HepG2 (cell line): Measurements from ENCODE around the gene CTDSP2. TPM values are rescaled to one million over a fixed set of nuclear protein-coding genes. Genes with fewer than 3 reads are reported as not detected.

Experiments used
- AHR ChIP-seq: IDR thresholded peaks from 2 replicates; pipeline ENCODE4 v1.6.1; 2018; ENCODE audit warnings: missing genetic modification reagents, missing compliant biosample characterization
- FLYWCH1 ChIP-seq: sonication (generic); formaldehyde crosslinking; IDR thresholded peaks from 2 replicates; pipeline ENCODE4 v1.8.1; 2023; ENCODE audit warnings: mild to moderate bottlenecking, missing genetic modification reagents
- FOSL2 ChIP-seq: sonication (generic); formaldehyde crosslinking; IDR thresholded peaks from 2 replicates; pipeline ENCODE4 v1.4.0; 2020; ENCODE audit warnings: missing genetic modification reagents
- KDM5B ChIP-seq: sonication (generic); formaldehyde crosslinking; IDR thresholded peaks from 2 replicates; pipeline ENCODE4 v1.4.0; 2020; ENCODE audit warnings: missing genetic modification reagents, mild to moderate bottlenecking, borderline replicate concordance
- KLF15 ChIP-seq: sonication (generic); formaldehyde crosslinking; IDR thresholded peaks from 2 replicates; pipeline ENCODE4 v1.8.1; 2023; ENCODE audit warnings: borderline replicate concordance, mild to moderate bottlenecking, inconsistent platforms, missing genetic modification reagents, mixed read lengths
- PITX1 ChIP-seq: sonication (generic); formaldehyde crosslinking; IDR thresholded peaks from 2 replicates; pipeline ENCODE4 v1.5.1; 2020; ENCODE audit warnings: mild to moderate bottlenecking, missing genetic modification reagents
- RBFOX2 ChIP-seq: fragments of 200-400 bp; formaldehyde crosslinking; IDR thresholded peaks from 2 replicates; pipeline ENCODE4 v1.6.1; 2017; ENCODE audit warnings: low read depth, mild to moderate bottlenecking, low read length
- TCF12 ChIP-seq, 2 experiments: fragments of 450-650 bp in 1 of 2; sonication (generic) in 1 of 2; formaldehyde crosslinking in 1 of 2; IDR thresholded peaks; 2 replicates each; pipeline versions ENCODE4 v1.6.1 to v1.8.0; 2017 to 2022; ENCODE audit warnings: antibody characterized with exemption in 1 of 2, mild to moderate bottlenecking in 1 of 2, missing genetic modification reagents in 1 of 2, moderate library complexity in 1 of 2
- TFDP2 ChIP-seq: sonication (generic); formaldehyde crosslinking; IDR thresholded peaks from 2 replicates; pipeline ENCODE4 v1.4.0; 2020; ENCODE audit warnings: missing genetic modification reagents
- ZBTB33 ChIP-seq: sonication (generic); formaldehyde crosslinking; IDR thresholded peaks from 2 replicates; pipeline ENCODE4 v1.4.0; 2020; ENCODE audit warnings: missing genetic modification reagents
- ZNF12 ChIP-seq: sonication (generic); formaldehyde crosslinking; IDR thresholded peaks from 2 replicates; pipeline ENCODE4 v1.5.0; 2020; ENCODE audit warnings: missing genetic modification reagents
- ZNF446 ChIP-seq: sonication (generic); formaldehyde crosslinking; IDR thresholded peaks from 2 replicates; pipeline ENCODE4 v1.5.0; 2020; ENCODE audit warnings: mild to moderate bottlenecking, missing genetic modification reagents
- ZNF547 ChIP-seq: sonication (generic); formaldehyde crosslinking; IDR thresholded peaks from 2 replicates; pipeline ENCODE4 v1.5.1; 2020; ENCODE audit warnings: mild to moderate bottlenecking, missing genetic modification reagents
- ZNF556 ChIP-seq: sonication (generic); formaldehyde crosslinking; IDR thresholded peaks from 2 replicates; pipeline ENCODE4 v1.4.0; 2020; ENCODE audit warnings: mild to moderate bottlenecking, missing genetic modification reagents, borderline replicate concordance
- ZNF569 ChIP-seq: sonication (generic); formaldehyde crosslinking; IDR thresholded peaks from 2 replicates; pipeline ENCODE4 v1.5.0; 2020; ENCODE audit warnings: mild to moderate bottlenecking, missing genetic modification reagents, moderate library complexity, borderline replicate concordance
- ZNF607 ChIP-seq: sonication (generic); formaldehyde crosslinking; IDR thresholded peaks from 2 replicates; pipeline ENCODE4 v1.5.1; 2020; ENCODE audit warnings: missing genetic modification reagents, mild to moderate bottlenecking, borderline replicate concordance
- polyA plus RNA-seq, 8 experiments: library from polyadenylated mRNA; depleted of rRNA in 3 of 8; stranded (reverse) in 7 of 8; unstranded in 1 of 8; fragments of >200 nt; fragmentation: Illumina TruSeq in 4 of 8; extraction: Trizol in 4 of 8; gene quantifications; 2 replicates each; pipeline versions ENCODE4 v1.2.1 to v1.2.3, GENCODE V29; 2011 to 2016; ENCODE audit warnings: low read depth in 4 of 8, missing spikeins in 1 of 8, mixed read lengths in 1 of 8; ENCODE audit not compliant: insufficient read depth in 1 of 8
- total RNA-seq, 5 experiments: library from RNA; depleted of rRNA; stranded (reverse); fragments of >200 nt; fragmentation: Illumina TruSeq; extraction: Trizol; gene quantifications; 2 replicates each; pipeline ENCODE4 v1.2.3, GENCODE V29; 2016; ENCODE audit warnings: low read depth in 1 of 5

Gene CTDSP2
- total and polyA plus RNA-seq, 2 of the 13 experiments (the other 11 are each of a cell fraction or from before 2014, with no cell fraction given) = 38.1 to 82.5 TPM

DNA sequence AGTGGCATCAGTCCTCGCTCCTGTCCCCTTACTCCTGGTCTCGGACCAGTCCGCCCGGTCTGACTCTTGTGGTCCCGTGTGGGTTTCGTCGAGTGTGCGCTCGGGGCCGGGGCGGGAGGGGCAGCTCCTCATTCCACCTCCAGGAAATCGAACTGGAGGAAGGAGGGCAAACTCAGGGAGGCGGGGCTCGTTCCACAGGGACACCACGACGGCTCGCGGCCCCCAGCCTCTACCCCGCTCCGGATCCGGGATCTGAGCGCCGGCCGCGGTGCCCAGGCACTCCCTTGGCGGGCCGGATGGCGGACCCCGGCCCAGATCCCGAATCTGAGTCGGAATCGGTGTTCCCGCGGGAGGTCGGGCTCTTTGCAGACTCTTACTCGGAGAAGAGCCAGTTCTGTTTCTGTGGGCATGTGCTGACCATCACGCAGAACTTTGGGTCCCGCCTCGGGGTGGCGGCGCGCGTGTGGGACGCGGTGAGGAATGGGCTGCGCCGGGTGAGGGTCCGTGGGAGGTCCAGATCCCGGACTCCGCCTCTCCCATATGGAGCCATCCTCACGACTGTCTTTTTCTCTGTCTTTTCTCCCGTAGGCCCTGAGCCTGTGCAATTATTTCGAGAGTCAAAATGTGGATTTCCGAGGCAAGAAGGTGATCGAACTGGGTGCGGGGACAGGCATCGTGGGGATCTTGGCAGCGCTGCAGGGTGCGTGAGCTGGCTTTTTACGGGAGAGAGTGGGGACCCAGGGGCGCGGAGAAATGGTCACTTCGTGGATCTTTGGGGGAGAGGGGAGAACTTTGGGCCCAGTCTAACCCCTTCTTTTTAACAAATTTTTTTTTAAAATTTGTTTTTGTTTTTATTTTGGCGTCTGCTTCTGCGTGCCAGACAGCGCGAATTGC lies 73.9 kb downstream of the CTDSP2 start, which contains the start of gene EEF1AKMT3 (continued):
- TF ChIP-seq FOSL2 = 0 out of 2 replicates have a peak, but pooled peaks have one; percentile 2
- TF ChIP-seq FLYWCH1 = 0 out of 2 replicates have a peak, but pooled peaks have one; percentile 21
- TF ChIP-seq RBFOX2 = peak; percentile 69
- TF ChIP-seq ZNF556 (CRISPR knock-in tag) = no peak
- 0 out of 2 replicates have a peak, but pooled peaks have one; percentile 50 for TF ChIP-seq ZNF12 (CRISPR knock-in tag)
- TF ChIP-seq TFDP2 (CRISPR knock-in tag) = peak; percentile 32; the same call in 1 of the 2 replicates
- peak; percentile 51 for TF ChIP-seq KDM5B (CRISPR knock-in tag)
- TF ChIP-seq PITX1 (CRISPR knock-in tag) = no peak
- TF ChIP-seq TCF12 (IDR thresholded peaks at IDR 0.05) = no peak
- 0 out of 2 replicates have a peak, but pooled peaks have one; percentile 24 for TF ChIP-seq TCF12 (CRISPR knock-in tag; IDR thresholded peaks at IDR 0.05)
- TF ChIP-seq ZNF446 (CRISPR knock-in tag) = peak; percentile 76; the same call in 1 of the 2 replicates
- no peak for TF ChIP-seq ZBTB33 (CRISPR knock-in tag)
- TF ChIP-seq ZNF569 (CRISPR knock-in tag) = peak; percentile 17; the same call in 1 of the 2 replicates
- peak; percentile 75; the same call in 1 of the 2 replicates for TF ChIP-seq ZNF547 (CRISPR knock-in tag)
- TF ChIP-seq AHR (CRISPR knock-in tag) = 0 out of 2 replicates have a peak, but pooled peaks have one; percentile 8
- 0 out of 2 replicates have a peak, but pooled peaks have one; percentile 48 for TF ChIP-seq KLF15 (CRISPR knock-in tag)
- TF ChIP-seq ZNF607 (CRISPR knock-in tag) = no peak
